HCT116 (cell line): ENCODE results near the gene CEP112. TPM values are rescaled to one million over a fixed set of nuclear protein-coding genes. Genes with fewer than 3 reads are reported as not detected.

Source experiments
- ATAC-seq: fragments of 200-7000 bp; cut with Tn5 transposase; 2 replicates; pipeline ENCODE4 v1.9.1; 2020; ENCODE audit warnings: mild to moderate bottlenecking, moderate library complexity
- BruUV-seq: library from RNA; stranded (reverse); fragments of 400-500 nt; replicated peaks from 2 replicates; lab custom pipeline; 2021; lab: Mats Ljungman, UMichigan
- CTCF ChIA-PET: fragments of 300-600 bp; sonication (Branson Sonifier 250); formaldehyde crosslinking; loops from one replicate; lab custom pipeline; 2021; ENCODE audit warnings: antibody characterized with exemption; lab: Charles Lee
- POLR2A ChIA-PET: fragments of 300-600, 350-600 bp; sonication (Branson Sonifier 250); formaldehyde crosslinking; loops from one replicate; lab custom pipeline; 2021; ENCODE audit warnings: antibody characterized with exemption; lab: Charles Lee
- RAD21 ChIA-PET, 2 experiments: fragments of 300-600 bp; sonication (Branson Sonifier 250); formaldehyde crosslinking; loops; one replicate each; lab custom pipeline; 2023; ENCODE audit warnings: low total read pairs in 2 of 2; ENCODE audit not compliant: uncharacterized antibody in 2 of 2, unreplicated experiment in 2 of 2, low non-redundant PET in 1 of 2; lab: Charles Lee
- DNase-seq: peaks from one replicate; pipeline ENCODE4 v3.0.0-alpha.2; 2010; ENCODE audit warnings: low read depth, low spot score
- H2AFZ ChIP-seq: fragments of 200-600 bp; shearing (Covaris generic), sonication (generic); 2 replicates; pipeline ENCODE4 v1.6.1; 2017; ENCODE audit warnings: low read depth, mixed run types, mixed read lengths, antibody characterized with exemption, low read length; ENCODE audit not compliant: poor library complexity, severe bottlenecking
- H3K27ac ChIP-seq: 2 replicates; pipeline ENCODE4 v1.5.1; 2012; ENCODE audit warnings: low read depth, low read length
- H3K27me3 ChIP-seq: fragments of 200-600 bp; sonication (generic); 2 replicates; pipeline ENCODE4 v1.6.1; 2016; ENCODE audit warnings: mixed run types, low read length, mixed read lengths; ENCODE audit not compliant: insufficient read depth
- H3K36me3 ChIP-seq, 2 experiments: fragments of 200-500 bp in 1 of 2; fragments of 200-600 bp in 1 of 2; sonication (Bioruptor generic) in 1 of 2; sonication (generic) in 1 of 2; 2 replicates each; pipeline versions ENCODE4 v1.5.1 to v1.6.1; 2014 to 2016; ENCODE audit warnings: low read length in 2 of 2, inconsistent platforms in 1 of 2, mixed read lengths in 1 of 2, mixed run types in 1 of 2; ENCODE audit not compliant: insufficient read depth in 2 of 2, control insufficient read depth in 1 of 2
- H3K4me1 ChIP-seq, 2 experiments: fragments of 200-600 bp in 1 of 2; sonication (generic) in 1 of 2; 2 replicates each; pipeline versions ENCODE4 v1.5.1 to v1.6.1; 2012 to 2017; ENCODE audit warnings: low read length in 2 of 2, inconsistent platforms in 1 of 2, mild to moderate bottlenecking in 1 of 2, mixed read lengths in 1 of 2, mixed run types in 1 of 2, moderate library complexity in 1 of 2; ENCODE audit not compliant: insufficient read depth in 2 of 2, control insufficient read depth in 1 of 2
- H3K4me2 ChIP-seq: fragments of 200-600 bp; sonication (generic); 2 replicates; pipeline ENCODE4 v1.6.1; 2017; ENCODE audit warnings: mixed run types, low read length, mixed read lengths
- H3K4me3 ChIP-seq, 2 experiments: fragments of 200-600 bp in 1 of 2; sonication (generic) in 1 of 2; replicated peaks in 1 of 2; 2 replicates each; pipeline ENCODE4 v1.5.1; 2011 to 2016; ENCODE audit warnings: low read length in 2 of 2, control low read depth in 1 of 2, low read depth in 1 of 2, mild to moderate bottlenecking in 1 of 2, mixed read lengths in 1 of 2, mixed run types in 1 of 2
- H3K79me2 ChIP-seq: fragments of 200-600 bp; sonication (generic); 2 replicates; pipeline ENCODE4 v1.6.1; 2017; ENCODE audit warnings: mild to moderate bottlenecking, mixed run types, low read length, moderate library complexity, mixed read lengths; ENCODE audit not compliant: insufficient read depth
- H3K9ac ChIP-seq: fragments of 200-600 bp; sonication (generic); 2 replicates; pipeline ENCODE4 v1.6.1; 2016; ENCODE audit warnings: low read length, mixed read lengths
- H3K9me2 ChIP-seq: fragments of 200-600 bp; sonication (generic), shearing (Covaris generic); 2 replicates; pipeline ENCODE4 v1.6.1; 2017; ENCODE audit warnings: mixed run types, mild to moderate bottlenecking, moderate library complexity; ENCODE audit not compliant: insufficient read depth
- H3K9me3 ChIP-seq, 2 experiments: fragments of 200-500 bp in 1 of 2; fragments of 200-600 bp in 1 of 2; sonication (Bioruptor generic) in 1 of 2; sonication (generic) in 1 of 2; 2 replicates each; pipeline ENCODE4 v1.6.1; 2014 to 2017; ENCODE audit warnings: low read length in 2 of 2, mixed read lengths in 2 of 2, inconsistent platforms in 1 of 2, low read depth in 1 of 2, mild to moderate bottlenecking in 1 of 2, mixed run types in 1 of 2, moderate library complexity in 1 of 2; ENCODE audit not compliant: control insufficient read depth in 1 of 2, insufficient read depth in 1 of 2
- H4K20me1 ChIP-seq: fragments of 200-600 bp; sonication (generic), shearing (Covaris generic); 2 replicates; pipeline ENCODE4 v1.6.1; 2017; ENCODE audit warnings: mixed run types, mild to moderate bottlenecking, moderate library complexity; ENCODE audit not compliant: insufficient read depth
- CBX3 ChIP-seq: IDR thresholded peaks from 2 replicates; pipeline ENCODE4 v1.6.1; 2012; ENCODE audit warnings: low read depth
- EGR1 ChIP-seq: IDR thresholded peaks from 2 replicates; pipeline ENCODE4 v1.6.1; 2012; ENCODE audit warnings: low read depth
- EZH2 ChIP-seq: fragments of 200-600 bp; sonication (generic); IDR thresholded peaks from 2 replicates; pipeline ENCODE4 v1.6.1; 2017; ENCODE audit warnings: antibody characterized with exemption, mixed run types
- JUND ChIP-seq: IDR thresholded peaks from 2 replicates; pipeline ENCODE4 v1.6.1; 2012
- POLR2A ChIP-seq: IDR thresholded peaks from 2 replicates; pipeline ENCODE4 v1.7.0; 2011; ENCODE audit warnings: borderline replicate concordance; ENCODE audit not compliant: insufficient read depth, insufficient read length; ENCODE audit errors: extremely low read depth
- POLR2AphosphoS5 ChIP-seq: IDR thresholded peaks from 2 replicates; pipeline ENCODE4 v1.6.1; 2011; ENCODE audit warnings: mild to moderate bottlenecking, low read depth, low read length, moderate library complexity
- RAD21 ChIP-seq: IDR thresholded peaks from 2 replicates; pipeline ENCODE4 v1.6.1; 2012; ENCODE audit warnings: low read depth, mild to moderate bottlenecking
- SIN3A ChIP-seq: IDR thresholded peaks from 2 replicates; pipeline ENCODE4 v1.6.1; 2012; ENCODE audit warnings: low read depth
- SP1 ChIP-seq: IDR thresholded peaks from 2 replicates; pipeline ENCODE4 v1.6.1; 2012; ENCODE audit warnings: low read depth
- TCF7L2 ChIP-seq: IDR thresholded peaks from 2 replicates; pipeline ENCODE4 v1.7.0; 2011; ENCODE audit warnings: borderline replicate concordance, inconsistent platforms; ENCODE audit not compliant: insufficient read depth, insufficient read length; ENCODE audit errors: extremely low read depth
- ZFX ChIP-seq: fragments of 450-650 bp; IDR thresholded peaks from 2 replicates; pipeline ENCODE4 v1.6.1; 2017
- ZNF274 ChIP-seq: fragments of 200-500 bp; sonication (Bioruptor generic); IDR thresholded peaks from 2 replicates; pipeline ENCODE4 v1.6.1; 2014; ENCODE audit warnings: mild to moderate bottlenecking, low read depth, low read length, inconsistent platforms
- intact Hi-C: fragments of 100-400 bp; cut with micrococcal nuclease; formaldehyde crosslinking; loops from 2 replicates; pipeline ENCODE4 v1.10.0; 2022
- total RNA-seq: library from RNA; stranded (reverse); gene quantifications from one replicate; pipeline ENCODE4 v1.2.1, GENCODE V29; 2021; ENCODE audit not compliant: unreplicated experiment
- TF ChIP-seq, protein P1 (sequence below), 3 experiments: fragments of 200-600 bp in 1 of 3; sonication (generic) in 1 of 3; IDR thresholded peaks in 2 of 3; conservative IDR thresholded peaks in 1 of 3; 2 replicates each; pipeline ENCODE4 v1.5.1; 2012 to 2017; ENCODE audit warnings: low read depth in 2 of 3, low read length in 2 of 3, antibody characterized with exemption in 1 of 3, borderline replicate concordance in 1 of 3, control low read depth in 1 of 3, mild to moderate bottlenecking in 1 of 3, mixed read lengths in 1 of 3, mixed run types in 1 of 3, moderate library complexity in 1 of 3; ENCODE audit not compliant: insufficient read depth in 1 of 3

Gene CEP112
- total RNA-seq, 1 experiment from 2014 or later: 10.9 TPM

DNA sequence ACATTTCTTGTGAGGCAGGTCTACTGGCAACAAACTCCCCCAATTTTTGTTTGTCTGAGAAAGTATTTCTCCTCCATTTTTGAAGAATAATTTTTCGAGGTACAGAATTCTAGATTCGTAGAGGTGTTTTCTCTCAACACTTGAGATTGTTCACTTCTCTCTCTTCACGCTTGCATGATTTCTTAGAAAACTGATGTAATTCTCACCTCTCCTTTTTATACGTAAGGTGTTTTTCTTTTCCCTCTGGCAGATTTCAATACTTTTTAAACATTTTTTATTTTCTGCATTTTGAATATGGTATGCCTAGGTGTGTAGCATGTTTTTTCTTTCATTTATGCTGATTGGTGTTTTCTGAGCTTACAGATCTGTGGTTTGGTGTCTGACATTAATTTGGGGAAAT, 429.0 kb downstream of the CEP112 start:
- Histone ChIP-seq H3K36me3 (no peaks in the 10 kb centered on the region), H3K4me1 (no peaks in the 10 kb centered on the region), H3K79me2 (no peaks in the 10 kb centered on the region), H3K9ac (no peak overlapping the region), H3K4me2 (no peak overlapping the region), H2AFZ (no peak overlapping the region), H3K27ac (no peak overlapping the region), H4K20me1 (no peaks in the 10 kb centered on the region), H3K27me3 (no peaks in the 10 kb centered on the region), H3K9me2 (no peaks in the 10 kb centered on the region), H3K4me3 (no peak overlapping the region), H3K9me3 (no peaks in the 10 kb centered on the region)
- RAD21 ChIA-PET: no interaction called here
- TF ChIP-seq CBX3 (no peak), SIN3A (no peak), EGR1 (no peak), POLR2AphosphoS5 (no peak), TCF7L2 (no peak), EZH2 (no peak), RAD21 (no peak), SP1 (no peak), ZNF274 (no peak), JUND (no peak), ZFX (no peak), POLR2A (no peak)
- TF ChIP-seq, protein P1, sequence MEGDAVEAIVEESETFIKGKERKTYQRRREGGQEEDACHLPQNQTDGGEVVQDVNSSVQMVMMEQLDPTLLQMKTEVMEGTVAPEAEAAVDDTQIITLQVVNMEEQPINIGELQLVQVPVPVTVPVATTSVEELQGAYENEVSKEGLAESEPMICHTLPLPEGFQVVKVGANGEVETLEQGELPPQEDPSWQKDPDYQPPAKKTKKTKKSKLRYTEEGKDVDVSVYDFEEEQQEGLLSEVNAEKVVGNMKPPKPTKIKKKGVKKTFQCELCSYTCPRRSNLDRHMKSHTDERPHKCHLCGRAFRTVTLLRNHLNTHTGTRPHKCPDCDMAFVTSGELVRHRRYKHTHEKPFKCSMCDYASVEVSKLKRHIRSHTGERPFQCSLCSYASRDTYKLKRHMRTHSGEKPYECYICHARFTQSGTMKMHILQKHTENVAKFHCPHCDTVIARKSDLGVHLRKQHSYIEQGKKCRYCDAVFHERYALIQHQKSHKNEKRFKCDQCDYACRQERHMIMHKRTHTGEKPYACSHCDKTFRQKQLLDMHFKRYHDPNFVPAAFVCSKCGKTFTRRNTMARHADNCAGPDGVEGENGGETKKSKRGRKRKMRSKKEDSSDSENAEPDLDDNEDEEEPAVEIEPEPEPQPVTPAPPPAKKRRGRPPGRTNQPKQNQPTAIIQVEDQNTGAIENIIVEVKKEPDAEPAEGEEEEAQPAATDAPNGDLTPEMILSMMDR (IDR thresholded peaks at IDR 0.05 in 2 of 3, conservative IDR thresholded peaks at IDR 0.05 in 1 of 3; ENCODE audit: borderline replicate concordance in 1 of 3, insufficient read depth in 1 of 3, low read depth in 2 of 3, low read length in 2 of 3): no peak
- CTCF ChIA-PET: no interaction called here
- ATAC-seq (no peak), DNase-seq (no peak)
- BruUV-seq: no TSS peak
- intact Hi-C loops: no loop called here
- POLR2A ChIA-PET: no interaction called here
